22Rv1 (cell line): Measurements from ENCODE around the gene PRSS37.

Experiments
- CTCF ChIP-seq: fragments of 450-650 bp; IDR thresholded peaks from 2 replicates; pipeline ENCODE4 v1.5.1; 2017; ENCODE audit warnings: mild to moderate bottlenecking
- ZFX ChIP-seq: fragments of 450-650 bp; IDR thresholded peaks from 2 replicates; pipeline ENCODE4 v1.6.1; 2017; ENCODE audit warnings: antibody characterized with exemption, borderline replicate concordance

GRCh38 chr7:141839256-141839655, 2.0 kb downstream of the PRSS37 start:
- no peak for TF ChIP-seq CTCF
- TF ChIP-seq ZFX: no peak
